T-helper 22 cell (primary cell): ENCODE measurements around the gene COQ4.
A peak's percentile ranks its signal among the peaks of the same experiment; 100 is the strongest.

Source experiments
- DNase-seq: peaks from one replicate; pipeline ENCODE4 v3.0.0-alpha.2; 2020; ENCODE audit warnings: low read depth

COQ4 gene

DNA sequence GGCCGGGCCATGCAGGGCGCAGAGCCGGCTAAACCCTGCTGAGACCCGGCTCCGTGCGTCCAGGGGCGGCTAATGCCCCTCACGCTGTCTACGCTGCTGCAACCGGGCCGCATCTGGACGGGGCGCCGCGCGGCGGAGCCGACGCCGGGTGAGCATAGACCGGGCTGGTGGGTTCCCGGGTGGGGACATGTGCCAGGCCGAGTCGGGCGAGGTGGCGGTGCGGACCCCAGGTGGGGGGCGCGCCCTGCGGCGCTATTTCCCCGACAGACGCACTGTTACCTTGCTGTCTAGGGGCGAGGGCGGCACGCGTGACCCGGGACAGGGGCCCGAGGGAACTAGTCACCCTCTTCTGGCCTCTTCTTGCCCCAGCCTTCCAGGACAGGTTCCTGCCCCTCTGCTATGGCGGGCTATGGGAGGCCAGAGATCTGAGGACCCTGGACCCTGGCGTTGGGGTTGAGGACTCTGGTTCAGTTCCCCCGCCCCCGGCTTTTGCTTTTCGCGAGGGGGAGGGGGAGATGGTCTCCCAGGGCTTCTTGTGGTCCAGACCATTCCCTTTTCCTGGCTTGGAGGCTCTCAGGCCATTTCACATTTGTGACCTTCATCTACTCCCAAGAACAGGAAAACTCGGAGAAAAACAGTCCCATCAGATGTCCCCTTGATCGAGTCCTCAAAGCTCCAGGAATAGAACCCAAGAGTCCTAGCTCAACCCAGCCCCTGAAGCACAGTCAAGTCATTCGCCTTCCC is 18.2 kb downstream of the COQ4 start:
- no peak for DNase-seq

DNA sequence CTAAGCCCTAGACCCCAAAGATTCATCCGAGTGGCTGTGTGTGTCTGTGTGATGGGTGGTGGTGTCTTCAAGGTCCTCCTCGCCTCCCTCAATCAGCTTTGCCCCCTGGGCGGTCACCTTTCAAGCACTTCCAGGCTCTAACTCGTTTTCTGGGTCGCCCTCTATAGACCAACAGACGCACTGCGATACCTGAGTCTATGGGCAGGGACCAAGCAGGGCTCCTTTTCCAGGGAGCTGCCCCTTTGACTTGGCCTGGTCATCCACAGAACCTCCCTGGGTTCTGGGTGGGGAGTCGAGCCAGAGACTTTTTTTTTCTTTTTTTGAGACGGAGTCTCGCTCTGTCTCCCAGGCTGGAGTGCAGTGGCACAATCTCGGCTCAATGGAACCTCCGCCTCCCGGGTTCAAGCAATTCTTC is 18.8 kb downstream of the COQ4 start:
- DNase-seq, result peak; percentile 42

DNA sequence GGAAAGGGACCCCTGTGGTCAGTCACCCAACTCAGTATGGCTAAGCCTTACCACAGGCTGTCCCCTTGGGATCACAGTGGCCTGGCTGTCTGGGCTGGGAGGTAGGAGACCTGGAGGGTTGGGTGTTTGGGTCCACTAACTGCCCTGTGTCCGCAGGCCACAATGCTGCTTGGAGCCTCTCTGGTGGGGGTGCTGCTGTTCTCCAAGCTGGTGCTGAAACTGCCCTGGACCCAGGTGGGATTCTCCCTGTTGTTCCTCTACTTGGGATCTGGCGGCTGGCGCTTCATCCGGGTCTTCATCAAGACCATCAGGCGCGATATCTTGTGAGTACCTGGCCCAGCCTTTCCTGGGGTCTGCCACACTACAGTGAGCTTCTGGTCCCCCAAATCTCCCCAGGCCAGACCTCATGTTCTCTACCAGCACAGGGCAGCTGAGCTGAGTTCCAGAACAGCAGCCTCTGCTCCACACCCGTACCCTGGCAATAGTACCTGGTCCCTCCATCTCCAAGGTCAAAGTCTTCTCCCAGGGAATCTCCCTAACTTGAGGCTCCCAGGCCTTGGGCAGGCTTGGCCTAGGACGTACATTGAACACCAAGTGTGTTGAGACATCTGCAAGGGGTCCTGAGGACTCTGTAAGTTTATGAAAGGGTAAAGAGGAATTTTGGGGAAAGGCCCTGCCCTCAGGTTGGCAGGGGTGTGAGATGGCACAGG is 20.5 kb downstream of the COQ4 start:
- DNase-seq, result no peak

DNA sequence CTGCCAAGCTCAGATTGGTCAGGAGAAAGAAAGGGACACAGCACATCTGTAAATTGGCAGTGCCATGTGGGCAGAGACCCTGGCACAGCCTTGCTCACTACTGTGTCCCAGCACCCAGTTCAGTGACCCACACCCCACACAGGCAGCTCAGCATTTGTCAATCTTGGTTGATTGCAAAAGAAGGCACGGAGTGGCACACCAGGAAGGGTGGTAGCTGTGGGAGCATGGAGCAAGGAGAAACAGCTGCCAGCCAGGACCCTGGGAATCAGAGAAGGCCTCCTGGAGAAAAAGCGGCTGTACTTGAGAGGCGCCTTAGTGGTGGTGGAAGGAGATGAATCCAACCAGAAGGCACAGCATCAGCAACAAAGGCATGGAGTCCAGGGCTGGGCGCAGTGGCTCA is 21.2 kb downstream of the COQ4 start:
- DNase-seq, result no peak

DNA sequence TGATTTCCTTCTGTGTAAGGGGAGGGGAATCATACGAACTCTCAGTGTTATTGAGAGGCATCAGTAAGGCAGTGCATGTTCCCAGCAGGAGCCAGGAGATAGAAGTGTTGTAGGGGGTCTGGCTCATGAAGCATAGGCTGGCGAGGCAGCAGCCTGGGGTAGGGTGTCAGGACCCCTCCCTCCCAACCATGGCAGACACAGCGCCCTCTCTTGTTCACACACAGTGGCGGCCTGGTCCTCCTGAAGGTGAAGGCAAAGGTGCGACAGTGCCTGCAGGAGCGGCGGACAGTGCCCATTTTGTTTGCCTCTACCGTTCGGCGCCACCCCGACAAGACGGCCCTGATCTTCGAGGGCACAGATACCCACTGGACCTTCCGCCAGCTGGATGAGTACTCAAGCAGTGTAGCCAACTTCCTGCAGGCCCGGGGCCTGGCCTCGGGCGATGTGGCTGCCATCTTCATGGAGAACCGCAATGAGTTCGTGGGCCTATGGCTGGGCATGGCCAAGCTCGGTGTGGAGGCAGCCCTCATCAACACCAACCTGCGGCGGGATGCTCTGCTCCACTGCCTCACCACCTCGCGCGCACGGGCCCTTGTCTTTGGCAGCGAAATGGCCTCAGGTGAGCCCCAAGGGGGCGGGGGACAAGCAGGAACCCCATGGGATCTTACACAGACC is 22.4 kb downstream of the COQ4 start:
- no peak for DNase-seq

DNA sequence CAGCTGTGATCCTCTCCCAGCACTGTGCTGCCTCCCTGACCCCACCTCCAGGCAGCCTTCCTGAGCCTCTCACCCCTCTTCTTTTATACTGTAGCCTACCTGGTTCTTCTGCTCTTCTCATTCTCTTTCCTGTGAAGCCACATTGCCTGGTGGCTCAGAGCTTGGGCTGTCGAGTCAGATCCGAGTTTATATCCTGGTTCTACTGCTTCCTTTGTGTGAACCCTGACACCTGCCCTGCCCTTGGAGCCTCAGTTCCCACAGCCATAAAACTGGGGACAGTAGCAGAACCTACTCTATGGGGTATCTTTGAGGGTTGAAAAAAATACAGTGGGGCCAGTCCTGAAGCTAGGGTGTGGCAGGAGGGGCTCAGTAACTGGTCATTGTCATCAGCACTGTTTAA is 26.5 kb downstream of the COQ4 start:
- DNase-seq, result no peak

DNA sequence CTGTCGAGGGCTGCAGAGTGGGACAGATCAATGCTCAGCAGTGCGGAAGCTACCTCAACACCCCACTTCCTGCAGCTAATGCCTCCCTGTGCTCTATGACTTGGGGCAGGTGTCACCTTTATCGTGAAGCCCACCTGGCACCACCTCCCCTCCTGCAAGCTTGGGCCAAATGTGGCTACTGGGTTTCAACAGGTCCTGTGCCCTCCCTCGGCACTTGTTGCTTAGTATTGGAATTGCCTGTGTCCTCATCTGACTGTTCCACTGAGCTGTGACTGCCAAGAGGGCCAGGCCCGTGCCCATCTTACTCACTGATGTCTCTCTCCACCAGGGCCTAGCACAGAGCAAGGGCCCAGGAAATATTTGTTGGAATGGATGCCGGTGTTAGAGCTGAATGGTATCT is 27.1 kb downstream of the COQ4 start:
- DNase-seq, result no peak

DNA sequence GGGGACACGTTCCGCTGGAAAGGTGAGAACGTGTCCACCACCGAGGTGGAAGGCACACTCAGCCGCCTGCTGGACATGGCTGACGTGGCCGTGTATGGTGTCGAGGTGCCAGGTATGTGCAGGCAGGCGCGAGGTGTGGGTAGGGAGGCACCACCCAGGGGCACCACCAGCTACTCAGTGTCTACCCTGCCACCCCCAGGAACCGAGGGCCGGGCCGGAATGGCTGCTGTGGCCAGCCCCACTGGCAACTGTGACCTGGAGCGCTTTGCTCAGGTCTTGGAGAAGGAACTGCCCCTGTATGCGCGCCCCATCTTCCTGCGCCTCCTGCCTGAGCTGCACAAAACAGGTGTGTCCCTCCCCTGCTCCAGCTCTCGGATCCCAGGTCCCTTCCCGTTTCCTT is 32.8 kb downstream of the COQ4 start:
- DNase-seq, result no peak

DNA sequence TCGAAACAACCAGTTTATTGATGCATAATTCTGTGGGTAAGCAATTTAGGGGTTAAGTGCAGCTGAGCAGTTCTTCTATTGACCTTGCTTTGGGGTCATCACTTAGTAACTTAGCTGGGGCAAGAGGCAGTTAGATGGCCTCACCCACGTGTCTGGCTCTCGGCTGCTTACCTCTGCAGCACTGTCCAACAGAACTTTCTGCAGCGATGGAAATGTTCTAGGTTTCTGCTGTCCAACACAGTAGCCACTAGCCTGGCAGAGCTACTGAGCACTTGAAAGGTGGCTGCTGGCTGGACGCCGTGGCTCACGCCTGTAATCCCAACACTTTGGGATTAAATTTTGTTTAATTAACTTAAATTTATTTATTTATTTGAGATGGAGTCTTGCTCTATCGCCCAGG is 35.5 kb downstream of the COQ4 start:
- DNase-seq, result no peak

DNA sequence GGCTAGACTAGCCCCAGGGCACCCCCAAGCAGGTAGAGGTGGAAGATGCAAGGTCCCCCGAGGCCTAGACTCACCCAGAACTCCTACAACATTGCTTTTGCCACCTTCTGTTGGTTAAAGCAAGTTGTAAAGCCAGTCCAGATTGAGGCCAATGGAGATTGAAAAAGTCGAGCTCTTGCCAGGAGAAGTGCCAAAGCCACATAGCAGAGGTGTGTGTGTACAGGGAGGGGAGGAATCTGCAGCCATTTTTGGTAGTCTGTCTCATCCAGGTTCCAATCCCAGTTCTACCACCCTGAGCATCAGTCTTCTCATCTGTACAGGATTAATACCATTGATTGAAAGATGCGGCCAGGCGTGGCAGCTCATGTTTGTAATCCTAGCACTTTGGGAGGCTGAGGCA is 36.2 kb downstream of the COQ4 start:
- DNase-seq, result no peak

DNA sequence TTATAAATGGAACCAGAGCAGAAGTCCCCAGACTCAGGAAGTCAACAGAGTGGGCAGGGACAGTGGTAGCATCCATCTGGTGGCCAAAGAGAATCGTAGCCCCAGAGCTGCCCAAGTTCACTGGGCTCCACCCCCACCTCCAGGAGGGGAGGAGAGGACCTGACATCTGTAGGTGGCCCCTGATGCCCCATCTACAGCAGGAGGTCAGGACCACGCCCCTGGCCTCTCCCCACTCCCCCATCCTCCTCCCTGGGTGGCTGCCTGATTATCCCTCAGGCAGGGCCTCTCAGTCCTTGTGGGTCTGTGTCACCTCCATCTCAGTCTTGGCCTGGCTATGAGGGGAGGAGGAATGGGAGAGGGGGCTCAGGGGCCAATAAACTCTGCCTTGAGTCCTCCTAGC is 38.2 kb downstream of the COQ4 start:
- no peak for DNase-seq

DNA sequence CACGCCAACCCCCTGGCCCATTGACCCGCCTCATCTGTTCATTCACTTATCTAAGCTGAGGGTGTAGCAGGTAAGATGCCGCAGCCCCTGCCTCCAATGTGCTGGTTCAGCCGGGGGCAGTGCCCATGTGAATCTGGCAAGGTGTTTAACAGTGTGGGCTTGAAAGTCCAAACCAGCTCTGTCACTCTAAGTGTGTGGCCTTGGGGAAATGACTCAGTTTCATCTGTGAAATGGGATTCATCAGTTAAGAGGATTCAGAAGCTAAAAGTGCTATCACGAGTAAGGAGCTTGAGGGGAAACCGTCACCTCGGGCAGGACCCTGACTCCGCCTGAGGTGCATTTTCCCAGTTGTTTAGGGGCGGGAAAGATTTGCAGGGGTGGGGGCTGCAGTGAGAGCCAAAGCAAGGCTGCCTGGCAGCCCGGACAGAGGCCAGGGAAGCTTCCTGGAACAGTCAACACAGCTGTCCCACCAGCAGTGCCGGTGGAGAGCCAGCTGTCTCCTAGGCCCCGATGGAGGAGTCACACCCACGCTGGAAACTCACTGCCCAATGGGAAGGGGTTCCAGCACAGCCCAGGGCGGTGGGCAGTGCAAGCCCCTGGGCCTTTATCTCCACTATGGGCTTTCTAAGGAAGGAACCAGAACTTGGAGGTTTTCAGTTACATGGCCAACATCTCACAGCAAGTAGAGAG is 38.8 kb downstream of the COQ4 start:
- no peak for DNase-seq

DNA sequence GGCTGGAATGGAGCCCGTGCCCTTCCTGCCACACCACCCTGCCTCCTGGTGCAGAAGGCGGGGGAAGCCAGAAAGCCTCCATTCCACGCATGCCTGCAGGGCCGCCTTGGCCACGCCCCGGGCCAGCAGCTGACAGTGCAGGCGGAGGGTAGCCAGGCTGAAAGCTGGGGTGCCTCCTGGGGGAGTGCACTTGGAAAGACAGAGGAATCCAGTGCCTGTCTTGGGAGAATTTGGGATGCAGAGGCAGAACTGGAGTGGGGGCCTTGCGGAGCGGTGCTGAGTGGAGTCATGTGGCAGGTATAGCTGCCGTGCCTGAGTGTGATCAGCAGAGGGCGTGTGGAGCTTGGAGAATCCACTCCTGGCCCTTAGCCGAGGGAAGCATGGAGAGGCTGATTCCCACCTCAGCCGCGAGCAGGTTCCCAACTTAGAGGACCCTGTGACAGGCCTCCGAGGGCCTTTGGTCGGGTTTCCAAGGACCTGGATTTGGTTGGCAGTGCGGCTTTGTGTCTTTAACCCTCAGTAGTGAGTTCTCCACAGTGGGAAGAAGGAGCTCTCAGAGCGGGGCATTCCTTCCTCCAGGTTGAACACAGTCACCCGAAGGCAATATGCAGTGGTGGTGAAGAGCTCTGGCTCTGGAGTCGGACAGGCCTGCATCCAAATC is 39.5 kb downstream of the COQ4 start:
- peak; percentile 33 for DNase-seq

DNA sequence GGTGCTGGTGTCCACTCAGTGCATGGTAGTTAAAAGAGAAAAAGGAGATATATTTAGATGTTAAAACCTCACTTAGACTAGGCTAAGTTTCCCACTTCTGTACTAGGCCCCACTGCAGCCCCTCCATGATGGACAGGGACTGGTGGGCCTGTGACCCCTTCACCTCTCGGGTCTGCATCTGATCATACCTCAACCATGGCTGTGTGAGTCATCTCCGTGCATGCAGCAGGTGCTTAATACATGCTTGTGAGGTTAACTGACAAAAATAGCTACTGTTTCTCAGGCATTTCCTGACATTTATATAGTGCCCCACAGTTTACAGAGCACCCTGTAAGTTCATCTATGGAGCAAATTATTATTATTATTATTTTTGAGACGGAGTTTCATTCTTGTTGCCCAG is 40.1 kb downstream of the COQ4 start:
- DNase-seq, result no peak

DNA sequence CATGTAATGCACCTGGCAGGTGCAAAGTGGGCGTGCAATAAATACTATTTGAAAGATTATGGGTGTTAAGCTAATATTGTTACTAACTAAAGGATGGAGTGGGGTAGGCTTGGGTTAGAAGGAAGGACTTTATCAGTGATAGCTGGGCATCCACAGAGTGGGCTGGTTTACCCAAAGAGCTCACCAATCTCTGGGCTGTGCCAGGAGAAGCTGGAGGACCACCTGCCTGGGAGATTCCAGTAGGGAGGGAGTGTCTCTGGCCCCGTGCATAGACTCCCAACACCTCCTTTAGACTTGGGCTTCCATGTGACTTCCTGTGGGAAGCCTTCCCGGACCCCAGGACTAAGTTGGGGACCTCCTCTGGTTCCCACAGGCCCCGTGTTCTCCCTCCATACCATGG is 42.9 kb downstream of the COQ4 start:
- DNase-seq, result no peak

DNA sequence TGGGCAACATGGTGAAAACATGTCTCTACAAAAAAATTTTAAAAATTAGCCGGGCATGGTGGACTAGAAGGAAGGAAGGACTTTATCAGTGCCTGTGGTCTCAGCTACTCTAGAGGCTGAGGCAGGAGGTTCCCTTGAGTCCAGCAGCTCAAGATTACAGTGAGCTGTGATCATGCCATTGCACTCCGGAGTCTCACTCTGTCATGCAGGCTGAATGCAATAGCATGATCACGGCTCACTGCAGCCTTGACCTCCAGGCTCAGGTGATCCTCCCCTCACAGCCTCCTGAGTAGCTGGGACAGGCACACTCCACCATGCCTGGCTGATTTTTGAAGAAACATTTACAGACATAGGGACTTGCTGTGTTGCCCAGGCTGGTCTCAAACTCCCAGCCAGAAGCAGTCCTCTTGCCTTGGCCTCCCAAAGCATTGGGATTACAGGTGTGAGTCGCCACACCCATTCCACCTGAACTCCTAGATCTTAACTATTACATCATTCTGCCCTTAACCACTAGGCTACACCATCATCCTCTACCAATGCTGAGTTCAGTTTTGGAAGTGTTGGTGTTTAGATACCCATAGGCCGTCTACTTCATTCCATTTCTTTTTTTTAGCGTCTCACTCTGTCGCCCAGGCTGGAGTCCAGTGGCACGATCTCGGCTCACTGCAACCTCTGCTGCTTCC is 46.5 kb downstream of the COQ4 start:
- DNase-seq, result no peak

DNA sequence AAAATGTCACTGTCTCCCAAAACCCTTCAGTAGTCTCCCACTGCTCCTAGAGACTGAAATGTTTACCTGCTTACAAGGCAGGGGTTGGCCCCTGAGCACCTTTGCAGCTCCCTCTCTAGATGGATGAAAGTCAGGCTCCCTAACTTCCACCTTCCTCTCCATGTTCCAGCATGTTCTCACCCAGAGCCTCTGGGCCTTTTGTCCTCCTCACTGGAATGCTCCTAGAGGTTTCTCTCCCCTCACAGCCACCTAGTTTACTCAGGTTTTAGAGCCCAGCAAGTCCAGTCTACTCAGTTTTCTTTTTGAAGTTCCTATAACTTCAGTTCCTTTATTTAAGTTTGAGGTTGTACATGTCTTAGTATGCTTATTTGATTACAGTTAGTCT is 47.7 kb downstream of the COQ4 start:
- no peak for DNase-seq

DNA sequence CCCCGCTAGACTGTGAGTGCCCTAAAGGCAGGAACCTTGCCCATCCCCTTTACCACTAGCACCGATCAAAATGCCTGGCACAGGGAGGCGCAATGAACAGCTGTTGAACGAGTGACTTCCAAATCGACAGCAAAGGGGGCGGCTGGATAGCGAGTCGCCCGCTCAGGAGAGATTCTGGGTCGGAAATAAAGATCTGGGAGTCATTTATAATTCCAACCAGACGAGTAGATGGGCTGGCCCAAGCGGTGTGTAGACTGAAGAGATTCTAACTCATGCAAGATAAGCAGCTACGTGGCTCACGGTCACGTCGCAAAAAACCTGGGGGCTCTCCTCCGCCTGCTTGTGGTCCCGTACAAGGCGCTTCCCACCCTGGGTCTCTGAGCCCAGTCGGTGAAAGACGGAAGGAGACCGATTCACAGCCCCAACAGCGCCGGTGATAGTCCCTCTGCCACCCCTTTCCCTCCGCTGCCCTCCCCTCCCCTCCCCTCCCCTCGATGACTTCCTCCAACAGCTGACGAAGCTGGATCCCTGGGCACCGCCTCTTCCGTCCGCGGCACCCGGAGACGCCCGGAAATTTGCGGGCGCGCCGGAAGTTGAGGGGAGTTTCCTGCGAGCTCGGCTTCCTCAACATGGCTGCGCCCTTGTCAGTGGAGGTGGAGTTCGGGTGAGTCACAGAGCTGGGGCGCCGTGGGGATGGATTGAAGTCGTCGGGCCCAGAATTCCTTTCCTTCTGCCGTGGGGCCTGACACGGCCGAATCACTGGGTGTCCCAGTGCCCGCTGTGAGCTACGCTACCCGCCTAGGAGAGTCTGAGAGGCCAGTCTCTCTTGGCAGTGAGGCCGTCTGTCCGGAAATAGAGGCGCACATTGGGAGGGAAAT is 48.4 kb downstream of the COQ4 start, which contains the start of gene URM1:
Gene URM1 (plus strand): TSS at position 623 of the 878 bp plus-strand sequence. CDS start 7 bp downstream, at position 630.
- peak; percentile 95 for DNase-seq

DNA sequence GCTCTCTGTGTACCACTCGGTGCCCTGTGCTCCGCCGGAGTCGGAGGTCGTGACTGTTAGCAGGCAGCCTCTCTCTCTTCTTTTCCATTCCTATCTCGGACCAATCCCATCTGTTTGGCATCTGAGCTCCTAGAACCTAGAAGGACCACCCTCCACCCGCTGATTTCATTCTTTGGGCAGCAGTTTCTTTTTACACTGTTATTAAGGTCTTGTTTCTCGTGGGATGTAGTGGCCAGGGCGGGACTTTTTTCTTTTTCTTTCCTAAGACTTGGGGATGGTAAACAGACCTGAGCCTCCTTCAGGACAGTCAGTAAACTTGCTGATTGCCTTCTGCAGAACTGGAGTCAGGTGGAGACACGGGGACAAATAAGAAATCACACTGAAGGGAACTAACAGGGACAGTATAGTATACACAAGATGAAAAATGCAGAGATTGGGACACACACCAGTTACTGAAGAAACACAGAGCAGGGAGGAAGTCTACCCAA is 49.0 kb downstream of the COQ4 start:
- no peak for DNase-seq

DNA sequence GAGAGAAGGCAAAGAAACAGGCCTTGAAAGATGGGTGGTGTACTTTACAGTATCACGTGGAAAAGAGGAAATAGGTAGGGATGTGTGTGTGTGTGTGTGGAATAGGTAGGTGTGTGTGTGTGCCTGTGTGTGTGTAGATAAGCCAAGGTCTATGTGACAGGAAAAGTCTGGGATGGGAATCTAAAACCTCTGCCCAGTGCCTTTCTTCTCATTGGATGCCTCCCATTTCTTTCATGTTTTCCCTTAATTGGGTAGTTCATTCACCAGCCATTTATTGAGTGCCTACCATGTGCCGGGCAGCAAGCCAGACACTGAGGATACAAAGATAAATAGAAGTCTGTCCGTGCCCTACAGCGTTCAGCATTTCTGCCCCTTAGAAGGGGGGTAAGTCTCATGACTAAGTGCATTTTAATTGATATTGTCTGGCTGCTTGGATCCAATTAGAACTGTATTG is 49.6 kb downstream of the COQ4 start:
- no peak for DNase-seq
